ENCODE measurements around the gene EPHA6. TPM values are rescaled to one million over a fixed set of nuclear protein-coding genes. Genes with fewer than 3 reads are reported as not detected.
"Not testable (repeated sequence)": the region's sequence is repeated elsewhere in the genome, so short reads cannot be mapped to it uniquely, and the experiment has no call there.

The EPHA6 gene
- total RNA-seq, 1 donor from 2014 or later: 0.11 TPM

DNA sequence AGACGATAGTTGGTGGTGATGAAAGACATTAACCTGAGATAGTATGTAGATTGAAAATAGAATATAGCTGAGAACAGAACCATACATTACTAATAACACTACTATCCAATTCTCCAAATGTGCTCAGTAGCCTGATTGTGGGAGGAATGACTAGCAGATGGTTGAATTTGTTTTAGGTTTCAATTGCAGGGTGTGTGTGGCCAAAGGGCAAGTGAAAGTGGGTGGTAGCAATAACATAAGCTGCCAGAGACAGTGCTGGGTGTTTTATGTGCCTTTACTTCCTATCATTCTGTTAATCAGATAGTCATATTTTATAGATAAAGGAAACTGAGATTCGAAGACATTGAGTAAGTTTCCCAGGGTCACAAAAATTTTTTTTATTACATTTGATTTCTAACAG lies 700.7 kb downstream of the EPHA6 start:
- Histone ChIP-seq H3K4me3 (no peak overlapping the region), H3K36me3 (no peaks in the 10 kb centered on the region), H3K4me1 (no peaks in the 10 kb centered on the region), H2AFZ (replicated peaks) (no peak overlapping the region), H3K79me2 (ENCODE audit: low read depth) (no peaks in the 10 kb centered on the region), H3K9ac (no peak overlapping the region), H3K27me3 (no peaks in the 10 kb centered on the region), H3K4me2 (no peak overlapping the region), H3K27ac (no peak overlapping the region), H3K9me3 (ENCODE audit: low read depth) (no peaks in the 10 kb centered on the region), H4K20me1 (ENCODE audit: low read depth) (no peaks in the 10 kb centered on the region), H3F3A (ENCODE audit: low read depth) (no peaks in the 10 kb centered on the region)
- Mint-ChIP-seq H3K9me3 (no peaks in the 10 kb centered on the region), H3K4me3 (no peak overlapping the region), H3K4me1 (no peaks in the 10 kb centered on the region), H3K36me3 (no peaks in the 10 kb centered on the region), H3K27me3 (ENCODE audit: insufficient read depth, low read depth) (no peaks in the 10 kb centered on the region), H3K27ac (no peak overlapping the region)
- TF ChIP-seq EZH2 (IDR thresholded peaks at IDR 0.05): no peak
- TF ChIP-seq CTCF (IDR thresholded peaks at IDR 0.05): no peak
- TF ChIP-seq EZH2phosphoT487 (IDR thresholded peaks at IDR 0.05): no peak
- no peak for DNase-seq (ENCODE audit: low spot score)

- H3K27me3 Mint-ChIP-seq (ENCODE audit: insufficient read depth, low read depth): no peaks in the 10 kb centered on the region
- H3F3A ChIP-seq (ENCODE audit: low read depth): no peaks in the 10 kb centered on the region
- H3K36me3 Mint-ChIP-seq: no peaks in the 10 kb centered on the region
Measured at GRCh38 chr3:97530691-97531090, 716.3 kb downstream of the EPHA6 start.

GRCh38 chr3:97547573-97547972 lies 733.2 kb downstream of the EPHA6 start:
- not testable (repeated sequence) for H3K36me3 ChIP-seq; H3K9me3 ChIP-seq (ENCODE audit: low read depth); H3K4me1 ChIP-seq; H3K27ac Mint-ChIP-seq; H4K20me1 ChIP-seq (ENCODE audit: low read depth); H3K9ac ChIP-seq; H3K4me3 Mint-ChIP-seq; H3K4me1 Mint-ChIP-seq; H3K36me3 Mint-ChIP-seq; H3K9me3 Mint-ChIP-seq; DNase-seq (ENCODE audit: low spot score); H3K27ac ChIP-seq; H3F3A ChIP-seq (ENCODE audit: low read depth); H3K4me2 ChIP-seq; H3K27me3 ChIP-seq; H2AFZ ChIP-seq (replicated peaks); H3K4me3 ChIP-seq; H3K79me2 ChIP-seq (ENCODE audit: low read depth); H3K27me3 Mint-ChIP-seq (ENCODE audit: insufficient read depth, low read depth)

More at GRCh38 chr3:97530691-97531090, 716.3 kb downstream of the EPHA6 start:
- no peaks in the 10 kb centered on the region for H3K4me1 ChIP-seq
- no peak overlapping the region for H3K4me2 ChIP-seq
- no peak for DNase-seq (ENCODE audit: low spot score)
- H4K20me1 ChIP-seq (ENCODE audit: low read depth): no peaks in the 10 kb centered on the region
- H3K79me2 ChIP-seq (ENCODE audit: low read depth): no peaks in the 10 kb centered on the region
- H3K36me3 ChIP-seq: no peaks in the 10 kb centered on the region
- Mint-ChIP-seq H3K4me3 (no peak overlapping the region), H3K4me1 (no peaks in the 10 kb centered on the region), H3K9me3 (no peaks in the 10 kb centered on the region), H3K27ac (no peak overlapping the region)
- no peak overlapping the region for H3K9ac ChIP-seq
- H3K27me3 ChIP-seq: no peaks in the 10 kb centered on the region
- H3K27ac ChIP-seq: no peak overlapping the region
- H2AFZ ChIP-seq (replicated peaks): no peak overlapping the region
- H3K9me3 ChIP-seq (ENCODE audit: low read depth): no peaks in the 10 kb centered on the region
- TF ChIP-seq EZH2phosphoT487 (IDR thresholded peaks at IDR 0.05) (no peak), CTCF (IDR thresholded peaks at IDR 0.05) (no peak), EZH2 (IDR thresholded peaks at IDR 0.05) (no peak)
- no peak overlapping the region for H3K4me3 ChIP-seq

DNA sequence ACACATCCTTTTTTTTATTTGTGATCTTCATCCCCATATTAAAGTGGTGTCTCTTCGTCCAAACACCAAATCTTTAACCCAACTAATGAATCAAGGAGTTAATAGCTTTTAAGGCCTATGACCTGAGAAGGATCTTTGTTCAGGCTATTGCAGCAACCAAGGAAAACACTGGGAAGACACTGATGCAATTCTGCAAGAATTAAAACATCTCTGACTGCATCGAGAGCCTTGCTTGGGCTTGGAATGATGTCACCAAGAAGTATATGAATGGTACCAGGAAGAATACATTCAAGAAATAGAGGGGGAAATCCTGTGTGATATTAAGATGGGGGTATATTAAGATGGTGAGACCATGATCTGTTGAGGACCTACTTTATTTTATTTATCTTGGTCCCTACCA lies 736.0 kb downstream of the EPHA6 start:
- Mint-ChIP-seq H3K36me3 (no peaks in the 10 kb centered on the region), H3K27ac (no peak overlapping the region), H3K9me3 (peaks cover 6% of the 10 kb centered on the region), H3K4me1 (no peaks in the 10 kb centered on the region), H3K4me3 (no peak overlapping the region), H3K27me3 (ENCODE audit: insufficient read depth, low read depth) (no peaks in the 10 kb centered on the region)
- H3K79me2 ChIP-seq (ENCODE audit: low read depth): no peaks in the 10 kb centered on the region
- H3K27me3 ChIP-seq: no peaks in the 10 kb centered on the region
- H3K27ac ChIP-seq: no peak overlapping the region
- no peak overlapping the region for H3K4me3 ChIP-seq
- H3K4me1 ChIP-seq: no peaks in the 10 kb centered on the region
- H4K20me1 ChIP-seq (ENCODE audit: low read depth): no peaks in the 10 kb centered on the region
- no peaks in the 10 kb centered on the region for H3K9me3 ChIP-seq (ENCODE audit: low read depth)
- H3K4me2 ChIP-seq: no peak overlapping the region
- no peak for TF ChIP-seq EZH2 (IDR thresholded peaks at IDR 0.05)
- no peak for TF ChIP-seq EZH2phosphoT487 (IDR thresholded peaks at IDR 0.05)
- no peak for TF ChIP-seq CTCF (IDR thresholded peaks at IDR 0.05)
- H2AFZ ChIP-seq (replicated peaks): no peak overlapping the region
- no peaks in the 10 kb centered on the region for H3K36me3 ChIP-seq
- H3K9ac ChIP-seq: no peak overlapping the region
- no peaks in the 10 kb centered on the region for H3F3A ChIP-seq (ENCODE audit: low read depth)
- no peak for DNase-seq (ENCODE audit: low spot score)

All from neural progenitor cell (in vitro differentiated cells).